Activated B cell treated with CpG ODN at 0.5 μM for 24 hours (primary cell): Measurements from ENCODE around the gene R3HDM2. TPM values are rescaled to one million over a fixed set of nuclear protein-coding genes. Genes with fewer than 3 reads are reported as not detected.

Source experiments
- ATAC-seq: fragments of 200-7000 bp; cut with Tn5 transposase; one replicate; pipeline ENCODE4 v1.10.0; 2021; ENCODE audit warnings: low read depth, mild to moderate bottlenecking, moderate library complexity
- CTCF ChIA-PET: fragments of 350-600 bp; sonication (Branson Sonifier 250); formaldehyde crosslinking; loops from one replicate; lab custom pipeline; 2021; ENCODE audit warnings: antibody characterized with exemption; lab: Charles Lee
- POLR2A ChIA-PET: fragments of 350-600 bp; sonication (Branson Sonifier 250); formaldehyde crosslinking; loops from one replicate; lab custom pipeline; 2021; ENCODE audit warnings: antibody characterized with exemption; lab: Charles Lee
- DNase-seq: peaks from one replicate; pipeline ENCODE4 v3.0.0; 2022
- H3K27ac Mint-ChIP-seq: one replicate; pipeline ENCODE4 v1.8.0; 2020; ENCODE audit warnings: mixed read lengths
- H3K27me3 Mint-ChIP-seq: one replicate; pipeline ENCODE4 v1.8.0; 2021; ENCODE audit warnings: mixed read lengths
- H3K36me3 Mint-ChIP-seq: one replicate; pipeline ENCODE4 v1.8.0; 2021; ENCODE audit warnings: low read depth, mixed read lengths
- H3K4me1 Mint-ChIP-seq: one replicate; pipeline ENCODE4 v1.8.0; 2021; ENCODE audit warnings: mixed read lengths
- H3K4me3 Mint-ChIP-seq: one replicate; pipeline ENCODE4 v1.8.0; 2020; ENCODE audit warnings: mild to moderate bottlenecking, mixed read lengths
- H3K9me3 Mint-ChIP-seq: one replicate; pipeline ENCODE4 v1.8.0; 2020; ENCODE audit warnings: mixed read lengths
- CTCF ChIP-seq: fragments of 200-600 bp; IDR thresholded peaks from one replicate; pipeline ENCODE4 v1.8.0; 2022; ENCODE audit warnings: antibody characterized with exemption, mild to moderate bottlenecking
- intact Hi-C: fragments of 100-400 bp; cut with micrococcal nuclease; formaldehyde crosslinking; loops from one replicate; pipeline ENCODE4 v1.15.1; 2024
- total RNA-seq: library from RNA; stranded (reverse); gene quantifications from 2 replicates; pipeline ENCODE4 v1.2.3, GENCODE V29; 2022

The R3HDM2 gene
- total RNA-seq, 1 donor from 2014 or later: 75.6 TPM

DNA sequence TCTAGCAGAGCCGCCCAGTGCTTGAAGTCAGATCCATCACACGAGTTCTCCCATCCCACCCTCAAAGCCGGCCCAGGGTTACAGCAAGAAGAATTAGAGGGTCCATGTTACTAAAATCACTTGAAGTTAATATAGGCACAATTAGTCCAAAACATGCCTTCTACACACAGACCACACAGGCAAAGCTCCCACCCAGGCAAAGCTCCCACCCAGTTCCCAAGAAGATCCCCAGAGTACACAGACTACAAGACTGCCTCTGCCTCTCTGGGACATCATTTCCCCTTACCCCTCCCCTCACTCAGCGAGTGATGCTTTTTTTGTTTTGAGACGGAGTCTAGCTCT lies 32.0 kb upstream of the R3HDM2 start:
- intact Hi-C loops: loop anchor here (1.0 to 2.0 kb wide), 2 partner anchors 14 to 248 kb away; no protein-coding TSS in a partner anchor

DNA sequence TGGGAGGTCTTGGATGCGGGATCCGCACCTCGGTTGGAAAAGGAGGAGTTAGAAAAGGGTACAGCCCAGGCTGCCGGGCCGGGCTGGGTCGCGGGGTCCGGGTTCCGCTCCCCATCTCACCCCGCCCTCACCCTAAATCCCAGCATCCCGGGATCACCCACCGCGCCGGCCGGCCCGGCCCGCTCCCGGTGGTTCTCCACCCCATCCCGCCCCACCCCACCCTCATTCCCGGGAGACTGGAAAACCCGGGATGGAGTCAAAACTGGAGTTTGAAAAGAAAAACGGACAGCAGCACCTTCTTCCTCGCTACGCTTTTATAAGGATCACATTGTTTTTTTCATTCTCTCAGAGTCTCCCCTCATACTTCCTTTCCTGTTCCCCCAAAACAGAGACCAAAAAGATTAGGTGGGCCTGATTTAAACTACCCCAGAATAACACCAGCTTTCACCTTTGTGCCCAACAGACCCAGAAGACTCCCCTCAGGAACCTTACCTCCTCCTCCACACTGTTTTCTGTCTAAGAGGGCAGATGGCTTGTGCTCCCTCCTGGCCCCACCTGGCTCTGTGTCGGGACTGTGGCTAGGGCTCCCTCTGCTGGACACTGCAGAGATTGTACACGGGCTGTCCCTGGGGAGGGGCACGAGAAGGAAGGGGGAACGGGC lies 31.5 kb upstream of the R3HDM2 start:
- ChIA-PET CTCF (interaction anchor here (1.3 to 6.7 kb wide), 3 partner anchors 15 to 199 kb away, joined by 4 to 74 read pairs (median 5); partner anchors contain the start of gene ARHGAP9), POLR2A (interaction anchor here (0.6 to 6.9 kb wide), 8 partner anchors 10 to 220 kb away, joined by 3 to 133 read pairs (median 6); partner anchors contain the start of genes ARHGAP9, DDIT3 and R3HDM2)
- intact Hi-C loops: loop anchor here (1.0 to 2.0 kb wide), 2 partner anchors 15 to 248 kb away; no protein-coding TSS in a partner anchor
- H3K4me1 Mint-ChIP-seq: peaks cover 60% of the 10 kb centered on the region
- TF ChIP-seq CTCF: peak; percentile 85
- peak overlapping the region; percentile 97 for H3K4me3 Mint-ChIP-seq
- H3K36me3 Mint-ChIP-seq: peaks cover 17% of the 10 kb centered on the region
- H3K27me3 Mint-ChIP-seq: no peaks in the 10 kb centered on the region
- H3K27ac Mint-ChIP-seq: peak overlapping the region; percentile 93
- DNase-seq (peak; percentile 84), ATAC-seq (peak; percentile 72)
- no peaks in the 10 kb centered on the region for H3K9me3 Mint-ChIP-seq

More for the DNA sequence above, 32.0 kb upstream of the R3HDM2 start:
- Mint-ChIP-seq H3K27me3 (no peaks in the 10 kb centered on the region), H3K9me3 (no peaks in the 10 kb centered on the region), H3K4me1 (peaks cover 58% of the 10 kb centered on the region), H3K4me3 (peak overlapping the region; percentile 97), H3K27ac (peak overlapping the region; percentile 93), H3K36me3 (peaks cover 21% of the 10 kb centered on the region)
- POLR2A ChIA-PET: interaction anchor here (1.1 to 6.9 kb wide), 3 partner anchors 15 to 57 kb away, joined by 6 to 133 read pairs (median 7); partner anchors contain the start of genes ARHGAP9, DDIT3 and R3HDM2
- ATAC-seq: no peak
- CTCF ChIA-PET: interaction anchor here (1.3 to 6.7 kb wide), 3 partner anchors 14 to 199 kb away, joined by 4 to 74 read pairs (median 5); partner anchors contain the start of gene ARHGAP9
- DNase-seq: no peak
- no peak for TF ChIP-seq CTCF

DNA sequence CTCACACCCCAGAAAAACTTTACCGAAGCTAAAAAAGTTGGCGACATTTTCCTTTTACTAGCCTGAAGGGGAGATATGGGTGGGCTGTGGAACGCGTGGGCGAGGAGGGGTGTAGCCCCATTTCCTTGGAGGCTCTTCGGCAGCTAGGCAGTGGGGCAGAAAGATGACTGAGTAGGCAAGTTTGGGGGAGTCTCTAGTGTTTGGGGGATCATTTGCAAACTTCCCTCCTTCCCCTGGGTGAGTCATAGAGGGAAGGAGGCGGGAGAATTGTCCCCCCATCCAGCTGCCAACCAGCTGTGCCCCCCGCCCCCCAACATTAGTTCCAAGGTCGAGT lies 31.0 kb upstream of the R3HDM2 start:
- DNase-seq: no peak
- ATAC-seq: no peak
- no peaks in the 10 kb centered on the region for H3K27me3 Mint-ChIP-seq
- H3K4me1 Mint-ChIP-seq: peaks cover 56% of the 10 kb centered on the region
- no peak for TF ChIP-seq CTCF
- H3K36me3 Mint-ChIP-seq: peaks cover 13% of the 10 kb centered on the region
- H3K27ac Mint-ChIP-seq: peak overlapping the region; percentile 84
- intact Hi-C loops: loop anchor here (1.0 to 2.0 kb wide), 2 partner anchors 15 to 247 kb away; no protein-coding TSS in a partner anchor
- H3K4me3 Mint-ChIP-seq: peak overlapping the region; percentile 97
- ChIA-PET POLR2A (interaction anchor here (0.6 to 6.9 kb wide), 8 partner anchors 9 to 244 kb away, joined by 3 to 133 read pairs (median 5); partner anchors contain the start of genes ARHGAP9, DDIT3 and R3HDM2), CTCF (interaction anchor here (0.8 to 6.7 kb wide), 4 partner anchors 9 to 197 kb away, joined by 3 to 74 read pairs (median 4); partner anchors contain the start of gene ARHGAP9)
- no peaks in the 10 kb centered on the region for H3K9me3 Mint-ChIP-seq

GRCh38 chr12:57461276-57461916 lies 30.6 kb upstream of the R3HDM2 start:
- Mint-ChIP-seq H3K27ac (peak overlapping the region; percentile 84), H3K4me1 (peaks cover 56% of the 10 kb centered on the region), H3K9me3 (no peaks in the 10 kb centered on the region), H3K27me3 (no peaks in the 10 kb centered on the region), H3K36me3 (peaks cover 13% of the 10 kb centered on the region), H3K4me3 (peak overlapping the region; percentile 97)
- intact Hi-C loops: no loop called here
- no peak for TF ChIP-seq CTCF
- ChIA-PET POLR2A (interaction anchor here (0.6 to 6.9 kb wide), 10 partner anchors 9 to 333 kb away, joined by 3 to 133 read pairs (median 5); partner anchors contain the start of genes ARHGAP9, DDIT3 and R3HDM2), CTCF (interaction anchor here (0.8 to 6.7 kb wide), 4 partner anchors 8 to 196 kb away, joined by 3 to 74 read pairs (median 4); partner anchors contain the start of gene ARHGAP9)
- DNase-seq: peak; percentile 40
- peak; percentile 4 for ATAC-seq
